Fibroblast of lung (primary cell): ENCODE data around the gene TLE6. TPM values are rescaled to one million over a fixed set of nuclear protein-coding genes. Genes with fewer than 3 reads are reported as not detected.
A peak's percentile ranks its signal among the peaks of the same experiment; 100 is the strongest.

Experiments used
- DNase-seq, 2 donors: peaks; one replicate each; pipeline versions ENCODE4 v3.0.0 to v3.0.0-alpha.2; 2010; ENCODE audit warnings: low read depth in 2 of 2
- H2AFZ ChIP-seq: 2 replicates; pipeline ENCODE4 v1.5.1; 2012; ENCODE audit warnings: low read length, control low read depth, inconsistent platforms
- H3K27ac ChIP-seq: 2 replicates; pipeline ENCODE4 v1.5.1; 2011; ENCODE audit warnings: low read length, control low read depth; ENCODE audit not compliant: insufficient read depth
- H3K27me3 ChIP-seq: 2 replicates; pipeline ENCODE4 v1.5.1; 2011; ENCODE audit warnings: mild to moderate bottlenecking, low read length; ENCODE audit not compliant: control insufficient read depth, insufficient read depth
- H3K36me3 ChIP-seq: 2 replicates; pipeline ENCODE4 v1.5.1; 2011; ENCODE audit warnings: low read length; ENCODE audit not compliant: control insufficient read depth, insufficient read depth
- H3K4me1 ChIP-seq: 2 replicates; pipeline ENCODE4 v1.5.1; 2011; ENCODE audit warnings: low read length; ENCODE audit not compliant: control insufficient read depth, insufficient read depth; ENCODE audit errors: extremely low read depth
- H3K4me2 ChIP-seq: 2 replicates; pipeline ENCODE4 v1.5.1; 2011; ENCODE audit warnings: low read length, control low read depth; ENCODE audit not compliant: insufficient read depth; ENCODE audit errors: extremely low read depth
- H3K4me3 ChIP-seq, 4 experiments: fragments of 200-600 bp in 1 of 4; sonication (generic) in 1 of 4; replicated peaks in 1 of 4; 2 replicates each; pipeline ENCODE4 v1.5.1; 2011 to 2016; ENCODE audit warnings: low read length in 4 of 4, low read depth in 3 of 4, mild to moderate bottlenecking in 3 of 4, control low read depth in 2 of 4, inconsistent platforms in 1 of 4, mixed read lengths in 1 of 4; ENCODE audit not compliant: insufficient read depth in 1 of 4; ENCODE audit errors: control extremely low read depth in 1 of 4
- H3K79me2 ChIP-seq: 2 replicates; pipeline ENCODE4 v1.5.1; 2012; ENCODE audit warnings: mild to moderate bottlenecking, low read length, inconsistent platforms; ENCODE audit not compliant: control insufficient read depth, insufficient read depth
- H3K9ac ChIP-seq: 2 replicates; pipeline ENCODE4 v1.5.1; 2011; ENCODE audit warnings: mild to moderate bottlenecking, low read length, control low read depth; ENCODE audit not compliant: insufficient read depth
- H3K9me3 ChIP-seq: 2 replicates; pipeline ENCODE4 v1.5.1; 2012; ENCODE audit warnings: low read depth, low read length; ENCODE audit not compliant: control insufficient read depth, insufficient read depth
- H4K20me1 ChIP-seq: 2 replicates; pipeline ENCODE4 v1.5.1; 2011; ENCODE audit warnings: low read length; ENCODE audit not compliant: control insufficient read depth, insufficient read depth; ENCODE audit errors: extremely low read depth
- EZH2 ChIP-seq: IDR thresholded peaks from 2 replicates; pipeline ENCODE4 v1.5.1; 2012; ENCODE audit warnings: low read length, control low read depth, mild to moderate bottlenecking; ENCODE audit errors: missing control alignments
- polyA plus RNA-seq, 2 donors: library from polyadenylated mRNA; depleted of rRNA in 1 of 2; stranded (reverse) in 1 of 2; unstranded in 1 of 2; fragments of >200 nt; gene quantifications; 2 replicates each; pipeline ENCODE4 v1.2.1, GENCODE V29; 2011 to 2012; ENCODE audit warnings: missing spikeins in 1 of 2
- total RNA-seq: library from RNA; depleted of rRNA; stranded (reverse); fragments of >200 nt; gene quantifications from 2 replicates; pipeline ENCODE4 v1.2.1, GENCODE V29; 2014
- TF ChIP-seq, protein P1 (sequence below), 2 donors: IDR thresholded peaks in 1 of 2; conservative IDR thresholded peaks in 1 of 2; 1 replicate in 1 of 2; 2 replicates in 1 of 2; pipeline ENCODE4 v1.5.1; 2011 to 2012; ENCODE audit warnings: low read length in 2 of 2, control low read depth in 1 of 2, inconsistent platforms in 1 of 2, low read depth in 1 of 2, mild to moderate bottlenecking in 1 of 2

TLE6 gene
- total and polyA plus RNA-seq, 2 donors (not counting 1 experiment from before 2014, with no cell fraction given): 0.56 to 1.7 TPM

DNA sequence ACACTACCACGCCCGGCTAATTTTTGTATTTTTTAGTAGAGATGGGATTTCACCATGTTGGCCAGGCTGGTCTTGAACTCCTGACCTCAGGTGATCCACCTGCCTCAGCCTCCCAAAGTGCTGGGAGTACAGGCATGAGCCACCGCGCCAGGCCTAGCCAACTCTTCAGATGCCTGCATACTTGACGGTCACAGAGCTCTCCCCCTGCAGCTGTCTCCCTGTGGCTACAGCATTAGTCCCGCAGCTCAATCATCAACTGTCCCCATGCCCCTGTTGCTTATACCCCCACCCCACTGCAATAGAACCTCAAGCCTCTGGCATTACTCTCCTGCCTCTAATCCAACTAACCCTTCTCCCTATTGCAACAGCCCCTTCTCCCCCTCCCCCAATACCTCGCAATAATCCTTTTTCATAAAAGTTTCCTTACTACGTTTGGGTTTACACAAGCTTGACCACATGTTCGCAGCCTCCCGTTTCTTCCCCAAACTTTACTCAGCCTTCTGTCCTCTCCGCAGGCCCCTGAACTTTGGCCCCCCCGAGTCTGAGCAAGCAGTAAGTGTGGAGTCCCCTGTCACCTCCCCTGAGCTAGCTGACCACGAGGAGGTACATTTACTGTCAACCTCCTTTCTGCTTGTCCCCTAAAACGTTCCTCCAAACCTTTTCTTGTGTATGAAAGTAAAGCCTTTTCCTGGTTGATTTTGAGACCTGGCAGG is 34.3 kb upstream of the TLE6 start:
- H3K4me3 ChIP-seq: no peak overlapping the region
- no peak for TF ChIP-seq EZH2
- TF ChIP-seq, protein P1, sequence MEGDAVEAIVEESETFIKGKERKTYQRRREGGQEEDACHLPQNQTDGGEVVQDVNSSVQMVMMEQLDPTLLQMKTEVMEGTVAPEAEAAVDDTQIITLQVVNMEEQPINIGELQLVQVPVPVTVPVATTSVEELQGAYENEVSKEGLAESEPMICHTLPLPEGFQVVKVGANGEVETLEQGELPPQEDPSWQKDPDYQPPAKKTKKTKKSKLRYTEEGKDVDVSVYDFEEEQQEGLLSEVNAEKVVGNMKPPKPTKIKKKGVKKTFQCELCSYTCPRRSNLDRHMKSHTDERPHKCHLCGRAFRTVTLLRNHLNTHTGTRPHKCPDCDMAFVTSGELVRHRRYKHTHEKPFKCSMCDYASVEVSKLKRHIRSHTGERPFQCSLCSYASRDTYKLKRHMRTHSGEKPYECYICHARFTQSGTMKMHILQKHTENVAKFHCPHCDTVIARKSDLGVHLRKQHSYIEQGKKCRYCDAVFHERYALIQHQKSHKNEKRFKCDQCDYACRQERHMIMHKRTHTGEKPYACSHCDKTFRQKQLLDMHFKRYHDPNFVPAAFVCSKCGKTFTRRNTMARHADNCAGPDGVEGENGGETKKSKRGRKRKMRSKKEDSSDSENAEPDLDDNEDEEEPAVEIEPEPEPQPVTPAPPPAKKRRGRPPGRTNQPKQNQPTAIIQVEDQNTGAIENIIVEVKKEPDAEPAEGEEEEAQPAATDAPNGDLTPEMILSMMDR (conservative IDR thresholded peaks at IDR 0.05 in 1 of 2, IDR thresholded peaks at IDR 0.05 in 1 of 2; ENCODE audit: low read depth in 1 of 2, low read length in 2 of 2): no peak
- no peak overlapping the region for H2AFZ ChIP-seq
- H3K79me2 ChIP-seq: no peaks in the 10 kb centered on the region
- H3K9me3 ChIP-seq: no peaks in the 10 kb centered on the region
- peaks cover 3% of the 10 kb centered on the region for H3K4me1 ChIP-seq
- DNase-seq: no peak
- peaks cover 2% of the 10 kb centered on the region for H3K36me3 ChIP-seq
- H4K20me1 ChIP-seq: no peaks in the 10 kb centered on the region
- no peak overlapping the region for H3K9ac ChIP-seq
- no peak overlapping the region for H3K4me2 ChIP-seq
- no peak overlapping the region for H3K27ac ChIP-seq
- H3K27me3 ChIP-seq: no peaks in the 10 kb centered on the region

DNA sequence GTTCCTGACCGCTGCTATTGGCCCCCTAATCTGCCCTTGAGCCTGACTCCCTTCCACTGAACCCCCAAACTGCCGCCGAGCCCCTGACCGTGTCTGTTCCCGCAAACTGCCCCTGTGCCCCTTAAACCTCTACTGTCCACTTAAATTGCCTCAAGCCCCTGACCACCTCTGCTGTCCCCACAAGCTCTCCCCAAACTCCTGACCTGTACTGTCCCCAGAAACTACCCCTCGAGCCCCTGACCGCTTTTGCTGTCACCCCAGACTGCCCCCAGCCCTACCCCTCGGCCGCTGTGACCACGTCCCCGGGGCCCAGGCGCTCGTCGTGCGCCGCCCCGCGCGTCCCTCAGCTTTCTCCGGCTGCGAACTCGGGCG is 33.0 kb upstream of the TLE6 start:
- H3K4me3 ChIP-seq: peak overlapping the region; percentile 71 to 96 (median 94)

GRCh38 chr19:2944775-2945574 is 32.4 kb upstream of the TLE6 start, which contains the start of gene ZNF77:
Gene ZNF77, minus strand, starts transcription at chr19:2944971. Its CDS starts 131 bp downstream, at chr19:2944840.
- H3K4me3 ChIP-seq: peak within 1 kb of the TSS; percentile 71 to 96 (median 94)
- peak within 1 kb of the TSS; percentile 95 for H3K27ac ChIP-seq
- TF ChIP-seq, protein P1 (conservative IDR thresholded peaks at IDR 0.05 in 1 of 2, IDR thresholded peaks at IDR 0.05 in 1 of 2; ENCODE audit: low read depth in 1 of 2, low read length in 2 of 2): no peak
- TF ChIP-seq EZH2: no peak
- H2AFZ ChIP-seq: peak within 1 kb of the TSS; percentile 95
- no peaks in the 10 kb centered on the region for H3K27me3 ChIP-seq
- peaks cover 7% of the 10 kb centered on the region for H3K4me1 ChIP-seq
- no peaks in the 10 kb centered on the region for H3K36me3 ChIP-seq
- peaks cover 10% of the 10 kb centered on the region for H3K79me2 ChIP-seq
- H4K20me1 ChIP-seq: no peaks in the 10 kb centered on the region
- peak within 1 kb of the TSS; percentile 94 for H3K9ac ChIP-seq
- H3K9me3 ChIP-seq: no peaks in the 10 kb centered on the region
- H3K4me2 ChIP-seq: peak within 1 kb of the TSS; percentile 84
- peak; percentile 99 for DNase-seq

More for the DNA sequence above, 33.0 kb upstream of the TLE6 start:
- TF ChIP-seq EZH2: no peak
- TF ChIP-seq, protein P1 (conservative IDR thresholded peaks at IDR 0.05 in 1 of 2, IDR thresholded peaks at IDR 0.05 in 1 of 2; ENCODE audit: low read depth in 1 of 2, low read length in 2 of 2): no peak
- no peak for DNase-seq
- Histone ChIP-seq H2AFZ (peak overlapping the region; percentile 81), H3K79me2 (peaks cover 4% of the 10 kb centered on the region), H3K36me3 (peaks cover under 1% of the 10 kb centered on the region), H3K9me3 (no peaks in the 10 kb centered on the region), H3K4me2 (peak overlapping the region; percentile 84), H3K27ac (peak overlapping the region; percentile 59), H3K9ac (peak overlapping the region; percentile 79), H4K20me1 (no peaks in the 10 kb centered on the region), H3K4me1 (peaks cover 4% of the 10 kb centered on the region), H3K27me3 (no peaks in the 10 kb centered on the region)
